Upper lobe of right lung (tissue), 1 donor: ENCODE measurements around the gene KRT8. TPM values are rescaled to one million over a fixed set of nuclear protein-coding genes. Genes with fewer than 3 reads are reported as not detected.

Experiments used
- ATAC-seq: fragments of 200-7000 bp; cut with Tn5 transposase; one replicate; pipeline ENCODE4 v1.9.1; 2020; ENCODE audit warnings: mild to moderate bottlenecking, moderate library complexity
- DNase-seq: peaks from one replicate; pipeline ENCODE4 v3.0.0-alpha.2; 2020
- H3K27ac ChIP-seq: fragments of 200-600 bp; one replicate; pipeline ENCODE4 v1.8.0; 2022
- H3K27me3 ChIP-seq: fragments of 200-600 bp; one replicate; pipeline ENCODE4 v1.8.0; 2022; ENCODE audit warnings: mild to moderate bottlenecking
- H3K36me3 ChIP-seq: fragments of 200-600 bp; one replicate; pipeline ENCODE4 v1.8.0; 2022
- H3K4me1 ChIP-seq: fragments of 200-600 bp; one replicate; pipeline ENCODE4 v1.8.0; 2022
- H3K4me3 ChIP-seq: fragments of 200-600 bp; one replicate; pipeline ENCODE4 v1.8.0; 2022; ENCODE audit warnings: mild to moderate bottlenecking
- H3K9me3 ChIP-seq: fragments of 200-600 bp; one replicate; pipeline ENCODE4 v1.8.0; 2022
- intact Hi-C: fragments of 100-400 bp; cut with DNase I; formaldehyde crosslinking; loops from one replicate; pipeline ENCODE4 v1.11.0; 2022
- total RNA-seq: library from RNA; stranded (reverse); fragmentation: NEBNext Ultra II Directional; extraction: Animal tissue kit (Norgen Biotek cat#: 25700); gene quantifications from one replicate; pipeline ENCODE4 v1.2.1, GENCODE V29; 2021
- TF ChIP-seq, protein P1 (sequence below): fragments of 200-600 bp; IDR thresholded peaks from one replicate; pipeline ENCODE4 v1.8.0; 2022; ENCODE audit warnings: antibody characterized with exemption
- donor health status: DM: no; HTN: yes; CAD: no; lungs with severe emphysema.

KRT8 gene
- total RNA-seq, 1 donor from 2014 or later, result 223 TPM

GRCh38 chr12:52877242-52877641 is 27.6 kb downstream of the KRT8 start:
- Histone ChIP-seq H3K4me1 (peaks cover 15% of the 10 kb centered on the region), H3K36me3 (no peaks in the 10 kb centered on the region), H3K4me3 (no peak overlapping the region), H3K27ac (no peak overlapping the region), H3K9me3 (no peaks in the 10 kb centered on the region), H3K27me3 (peaks cover under 1% of the 10 kb centered on the region)
- no peak for DNase-seq
- intact Hi-C loops, result loop anchor here (10.0 kb wide), 1 partner anchor 732 kb away; no protein-coding TSS in a partner anchor
- ATAC-seq, result no peak
- TF ChIP-seq, protein P1, sequence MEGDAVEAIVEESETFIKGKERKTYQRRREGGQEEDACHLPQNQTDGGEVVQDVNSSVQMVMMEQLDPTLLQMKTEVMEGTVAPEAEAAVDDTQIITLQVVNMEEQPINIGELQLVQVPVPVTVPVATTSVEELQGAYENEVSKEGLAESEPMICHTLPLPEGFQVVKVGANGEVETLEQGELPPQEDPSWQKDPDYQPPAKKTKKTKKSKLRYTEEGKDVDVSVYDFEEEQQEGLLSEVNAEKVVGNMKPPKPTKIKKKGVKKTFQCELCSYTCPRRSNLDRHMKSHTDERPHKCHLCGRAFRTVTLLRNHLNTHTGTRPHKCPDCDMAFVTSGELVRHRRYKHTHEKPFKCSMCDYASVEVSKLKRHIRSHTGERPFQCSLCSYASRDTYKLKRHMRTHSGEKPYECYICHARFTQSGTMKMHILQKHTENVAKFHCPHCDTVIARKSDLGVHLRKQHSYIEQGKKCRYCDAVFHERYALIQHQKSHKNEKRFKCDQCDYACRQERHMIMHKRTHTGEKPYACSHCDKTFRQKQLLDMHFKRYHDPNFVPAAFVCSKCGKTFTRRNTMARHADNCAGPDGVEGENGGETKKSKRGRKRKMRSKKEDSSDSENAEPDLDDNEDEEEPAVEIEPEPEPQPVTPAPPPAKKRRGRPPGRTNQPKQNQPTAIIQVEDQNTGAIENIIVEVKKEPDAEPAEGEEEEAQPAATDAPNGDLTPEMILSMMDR, result no peak

DNA sequence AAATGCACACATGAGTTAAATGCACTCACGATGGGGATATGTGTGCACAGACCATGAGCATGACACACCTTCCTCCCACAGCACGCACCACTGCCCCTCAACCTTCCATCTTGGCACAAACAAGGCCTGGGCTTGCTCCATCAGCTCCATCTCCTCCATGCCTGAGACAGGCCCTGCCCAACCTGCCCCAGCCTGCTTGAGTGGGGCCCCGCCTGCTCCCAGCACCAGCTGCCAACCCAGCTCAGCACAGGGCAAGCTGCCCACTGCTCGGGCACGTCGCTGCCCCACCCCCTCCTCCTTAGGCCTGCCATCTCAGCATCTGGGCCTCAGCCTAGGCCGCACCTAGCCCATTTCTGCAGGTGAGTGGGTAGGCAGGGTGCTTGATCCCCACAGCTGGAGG is 28.5 kb downstream of the KRT8 start:
- no peak overlapping the region for H3K4me3 ChIP-seq
- no peak overlapping the region for H3K27ac ChIP-seq
- intact Hi-C loops, result loop anchor here (10.0 kb wide), 1 partner anchor 732 kb away; no protein-coding TSS in a partner anchor
- peak; percentile 90 for DNase-seq
- no peaks in the 10 kb centered on the region for H3K36me3 ChIP-seq
- peak; percentile 65 for ATAC-seq
- H3K9me3 ChIP-seq, result no peaks in the 10 kb centered on the region
- TF ChIP-seq, protein P1, result no peak
- no peaks in the 10 kb centered on the region for H3K27me3 ChIP-seq
- H3K4me1 ChIP-seq, result peaks cover 22% of the 10 kb centered on the region

DNA sequence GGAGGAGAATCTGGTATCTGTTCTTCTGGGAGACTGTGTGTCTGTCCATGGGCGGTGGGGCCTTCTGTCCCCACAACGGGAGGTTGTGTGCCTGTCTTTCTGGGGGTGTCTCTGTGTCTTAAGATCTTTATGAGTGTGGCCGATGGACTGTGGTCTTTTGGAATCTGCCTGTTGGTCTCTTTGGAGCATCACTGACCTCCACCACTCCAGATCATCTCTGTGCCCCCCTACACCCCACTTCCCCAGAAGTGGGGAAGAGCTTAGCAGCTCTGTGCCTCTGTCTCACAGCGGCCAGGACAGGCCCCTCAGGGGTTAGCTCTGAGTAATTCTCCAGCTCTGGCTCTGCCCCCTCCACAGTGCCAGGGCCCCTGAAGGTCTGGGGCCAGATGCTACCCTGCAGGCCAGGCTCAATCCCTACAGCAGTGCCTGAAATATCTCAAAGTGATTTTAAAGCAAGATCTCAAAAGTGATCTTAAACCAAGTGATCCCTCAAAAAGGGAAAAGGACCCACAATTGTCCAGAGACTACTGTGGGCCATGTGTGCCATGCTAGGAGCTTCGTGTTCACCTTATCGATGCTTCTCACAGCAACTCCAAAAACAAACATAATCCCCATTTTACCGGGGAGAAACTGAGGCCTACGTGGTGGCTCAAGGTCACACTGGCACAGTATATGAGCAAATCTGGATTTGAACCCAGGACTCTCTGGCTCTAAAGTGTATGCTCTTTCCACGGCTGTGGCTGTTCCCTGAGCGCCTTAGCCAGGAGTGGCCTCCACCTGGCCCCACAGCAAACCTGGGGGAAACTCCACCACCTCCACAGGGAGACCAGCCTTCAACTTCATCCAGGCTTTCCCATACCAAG is 30.1 kb downstream of the KRT8 start:
- no peaks in the 10 kb centered on the region for H3K27me3 ChIP-seq
- DNase-seq (no peak), ATAC-seq (no peak)
- H3K4me1 ChIP-seq, result peaks cover 34% of the 10 kb centered on the region
- peak overlapping the region; percentile 68 for H3K27ac ChIP-seq
- TF ChIP-seq, protein P1, result no peak
- intact Hi-C loops, result loop anchor here (10.0 kb wide), 1 partner anchor 730 kb away; no protein-coding TSS in a partner anchor
- no peaks in the 10 kb centered on the region for H3K9me3 ChIP-seq
- H3K36me3 ChIP-seq, result no peaks in the 10 kb centered on the region
- H3K4me3 ChIP-seq, result peak overlapping the region; percentile 56

- H3K27me3 ChIP-seq, result no peaks in the 10 kb centered on the region
- TF ChIP-seq, protein P1, result no peak
- DNase-seq (peak; percentile 92), ATAC-seq (peak; percentile 83)
- H3K27ac ChIP-seq, result peak overlapping the region; percentile 78
- peaks cover 30% of the 10 kb centered on the region for H3K4me1 ChIP-seq
- H3K36me3 ChIP-seq, result no peaks in the 10 kb centered on the region
- H3K4me3 ChIP-seq, result peak overlapping the region; percentile 56
- intact Hi-C loops, result loop anchor here (10.0 kb wide), 1 partner anchor 729 kb away; no protein-coding TSS in a partner anchor
- no peaks in the 10 kb centered on the region for H3K9me3 ChIP-seq
Observed at GRCh38 chr12:52873832-52874572, 30.9 kb downstream of the KRT8 start.

DNA sequence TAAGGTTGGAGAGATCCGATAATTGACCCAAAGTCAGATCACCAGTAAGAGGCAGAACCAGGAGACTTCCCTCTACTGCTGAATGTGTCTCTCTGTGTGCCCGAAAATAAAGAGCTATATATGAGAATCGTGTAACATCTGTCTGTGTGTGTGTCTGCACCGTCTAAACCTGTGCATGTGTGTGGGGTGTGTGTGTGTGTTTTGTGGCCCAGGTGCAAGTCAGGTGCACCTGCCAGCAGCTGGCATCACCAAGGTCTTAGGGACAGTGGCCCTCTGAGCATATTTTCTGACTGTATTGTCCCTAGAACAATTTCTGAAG is 31.4 kb downstream of the KRT8 start:
- no peaks in the 10 kb centered on the region for H3K9me3 ChIP-seq
- no peaks in the 10 kb centered on the region for H3K36me3 ChIP-seq
- intact Hi-C loops, result loop anchor here (10.0 kb wide), 1 partner anchor 729 kb away; no protein-coding TSS in a partner anchor
- DNase-seq (no peak), ATAC-seq (no peak)
- H3K27me3 ChIP-seq, result no peaks in the 10 kb centered on the region
- H3K4me1 ChIP-seq, result peaks cover 30% of the 10 kb centered on the region
- H3K4me3 ChIP-seq, result peak overlapping the region; percentile 56
- H3K27ac ChIP-seq, result peak overlapping the region; percentile 78
- TF ChIP-seq, protein P1, result no peak
